Stimulated activated CD8-positive, alpha-beta memory T cell treated with anti-CD3 and anti-CD28 coated beads, Interleukin-12 subunit alpha, Interleukin-12 subunit beta, amount 100 ng/mL, for 24 hours (primary cell): ENCODE data around the gene LHFPL3.
"Not testable (repeated sequence)": the region's sequence is repeated elsewhere in the genome, so short reads cannot be mapped to it uniquely, and the experiment has no call there.

Source experiments
- DNase-seq: peaks from one replicate; pipeline ENCODE4 v3.0.0-alpha.2; 2020; ENCODE audit errors: extremely low read depth

LHFPL3 gene

DNA sequence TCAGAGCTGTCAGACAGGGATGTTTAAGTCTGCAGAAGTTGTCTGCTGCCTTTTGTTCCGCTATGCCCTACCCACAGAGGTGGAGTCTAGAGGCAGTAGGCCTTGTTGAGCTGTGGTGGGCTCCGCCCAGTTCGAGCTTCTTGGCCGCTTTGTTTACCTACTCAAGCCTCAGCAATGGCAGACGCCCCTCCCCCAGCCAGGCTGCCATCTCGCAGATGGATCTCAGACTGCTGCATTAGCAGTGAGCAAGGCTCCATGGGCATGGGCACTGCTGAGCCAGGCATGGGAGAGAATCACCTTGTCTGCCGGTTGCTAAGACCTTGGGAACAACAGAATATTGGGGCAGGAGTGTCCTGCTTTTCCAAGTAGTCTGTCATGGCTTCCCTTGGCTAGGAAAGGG is 267.2 kb downstream of the LHFPL3 start:
- DNase-seq, result not testable (repeated sequence)

DNA sequence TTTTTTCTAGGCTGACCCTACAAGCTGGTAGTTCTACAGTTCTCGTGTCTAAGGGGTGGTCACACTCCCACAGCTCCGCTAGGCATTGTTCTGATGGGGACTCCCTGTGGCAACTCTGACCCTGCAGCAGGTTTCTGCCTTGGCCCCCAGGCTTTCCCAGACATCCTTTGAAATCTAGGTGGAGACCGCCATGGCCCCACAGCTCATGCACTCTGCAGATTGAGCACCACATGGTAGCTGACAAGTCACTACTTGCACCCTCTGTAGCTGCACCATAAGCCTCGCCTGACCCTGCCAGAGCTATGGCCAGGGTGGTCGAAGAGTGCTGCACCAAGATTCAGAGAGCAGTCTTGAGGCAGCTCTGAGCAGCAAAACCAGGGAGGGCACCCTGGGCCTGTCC is 275.6 kb downstream of the LHFPL3 start:
- DNase-seq, result no peak

DNA sequence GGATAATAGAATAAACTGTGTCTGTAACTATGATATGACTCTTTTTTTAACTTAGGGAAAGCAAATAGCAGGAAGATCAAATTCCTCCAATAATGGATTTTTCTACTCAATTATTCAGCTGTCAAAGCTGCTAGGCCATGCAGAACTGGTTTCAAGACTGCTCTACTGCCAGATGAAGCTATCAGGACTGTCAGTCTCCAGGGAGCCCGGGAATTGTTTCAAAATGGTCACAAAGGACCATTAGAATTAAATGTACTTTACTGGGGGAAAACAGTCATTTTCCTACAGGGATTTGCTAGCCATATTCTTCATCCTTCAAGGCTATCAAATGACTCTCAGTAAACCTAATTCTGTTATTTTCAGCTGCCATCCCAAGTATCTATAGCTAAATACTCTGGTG is 276.3 kb downstream of the LHFPL3 start:
- DNase-seq, result no peak

DNA sequence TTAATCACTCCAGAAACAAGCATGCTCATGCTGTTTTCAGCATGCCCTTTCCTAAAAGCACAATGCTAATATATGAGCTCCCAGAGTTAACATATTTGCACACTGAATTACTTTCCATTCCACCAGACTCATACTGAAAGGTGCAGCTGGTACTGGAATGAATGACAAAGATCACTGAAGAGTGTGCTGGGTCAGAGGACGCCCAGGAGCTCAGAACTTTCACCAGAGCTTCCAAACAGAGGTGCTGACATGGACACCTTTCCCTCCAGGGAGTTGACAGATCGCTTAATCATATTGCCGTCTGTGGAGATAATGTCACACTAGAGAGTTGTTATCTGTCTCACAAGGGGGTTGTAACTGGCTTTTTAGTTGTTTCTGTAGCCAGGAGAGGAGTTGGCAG is 292.9 kb downstream of the LHFPL3 start:
- no peak for DNase-seq

DNA sequence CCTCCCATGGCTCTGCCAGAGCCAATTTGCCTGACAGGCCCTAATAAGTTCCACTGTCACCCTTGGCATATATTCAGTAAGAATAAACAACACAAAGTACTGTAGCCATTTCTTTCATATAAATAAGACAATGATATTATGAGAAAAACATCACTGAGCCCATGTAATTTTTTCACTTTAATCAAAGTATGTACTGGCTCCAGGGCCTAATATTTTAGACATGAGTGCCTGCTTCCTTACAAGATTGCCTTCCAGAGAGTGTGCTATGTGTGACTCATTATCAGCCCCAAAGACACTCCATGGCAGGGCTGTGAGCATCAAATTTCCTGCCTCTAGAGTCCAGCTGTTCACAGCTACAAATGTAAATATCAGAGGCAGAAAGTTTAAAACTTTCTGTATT is 297.6 kb downstream of the LHFPL3 start:
- DNase-seq, result no peak

- DNase-seq, result no peak
Measured at GRCh38 chr7:104627516-104627915, 299.1 kb downstream of the LHFPL3 start.

DNA sequence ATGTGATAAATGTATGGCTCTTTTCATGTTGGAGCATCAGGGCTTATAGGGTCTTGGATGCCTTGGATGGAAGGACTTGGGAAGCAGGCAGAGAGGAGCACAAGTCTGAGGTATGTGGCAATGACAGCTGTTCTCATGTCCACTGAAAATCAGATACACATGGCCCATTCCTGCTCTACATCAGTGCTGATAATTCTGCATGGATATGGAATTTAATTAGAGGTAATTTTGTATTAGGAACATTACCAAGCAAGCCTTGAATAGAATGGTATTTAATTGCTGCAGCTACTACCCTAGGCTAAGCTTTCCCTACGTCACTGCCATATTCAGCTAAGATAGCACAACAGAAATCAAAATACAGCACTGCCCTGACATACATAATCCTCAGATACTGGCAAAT is 299.6 kb downstream of the LHFPL3 start:
- no peak for DNase-seq

DNA sequence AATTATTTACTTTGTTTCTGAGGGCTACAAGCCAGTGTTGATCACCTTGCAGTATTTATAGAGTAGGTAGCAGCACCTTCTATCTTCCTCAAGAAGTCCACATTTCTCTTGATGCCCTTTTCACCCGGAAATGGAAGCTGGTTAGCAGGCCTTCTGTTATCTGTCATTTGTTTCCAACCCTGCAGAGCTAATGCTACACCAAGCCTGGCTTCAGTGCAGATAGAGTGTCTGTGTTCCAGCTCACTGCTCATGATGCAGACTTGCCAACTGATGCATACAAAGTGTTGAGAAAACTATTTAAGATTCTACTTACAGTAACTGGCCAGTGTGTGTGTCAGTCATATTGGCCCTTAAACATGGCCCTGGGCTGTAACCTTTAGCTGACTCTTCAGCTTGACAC is 301.0 kb downstream of the LHFPL3 start:
- DNase-seq, result no peak

- no peak for DNase-seq
Measured at GRCh38 chr7:104640506-104640905, 312.1 kb downstream of the LHFPL3 start.

GRCh38 chr7:104642560-104642959 is 314.2 kb downstream of the LHFPL3 start:
- no peak for DNase-seq

DNA sequence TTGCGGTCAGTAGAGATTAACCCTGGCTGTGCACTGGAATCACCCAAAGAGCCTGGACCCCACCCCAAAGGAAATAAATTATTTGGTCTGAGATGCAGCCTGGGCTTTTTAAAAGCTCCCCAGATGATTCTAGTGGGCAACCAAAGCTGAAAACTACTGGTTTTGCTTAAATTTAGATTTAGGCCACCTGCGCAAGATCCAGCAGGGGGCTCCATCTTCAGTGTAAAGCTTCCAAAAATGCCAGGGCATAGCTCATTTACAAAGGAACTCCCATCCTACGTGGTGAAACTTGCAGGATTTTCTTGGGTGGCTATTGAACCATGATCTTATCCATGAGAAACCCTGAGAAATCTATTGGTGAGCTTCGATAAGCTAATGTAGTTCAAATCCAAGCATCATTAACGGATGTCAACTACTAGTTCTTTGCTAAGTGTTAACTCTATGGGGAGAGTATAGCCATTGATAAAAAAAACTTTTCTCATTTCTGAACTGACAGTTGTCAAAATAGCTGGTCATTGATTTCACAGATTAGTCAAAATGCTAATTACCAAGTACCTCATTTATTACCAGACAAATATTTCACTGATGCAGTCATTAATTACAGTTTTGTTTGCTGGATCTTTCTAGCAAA is 315.3 kb downstream of the LHFPL3 start:
- no peak for DNase-seq

GRCh38 chr7:104650991-104651640 is 322.7 kb downstream of the LHFPL3 start:
- no peak for DNase-seq

DNA sequence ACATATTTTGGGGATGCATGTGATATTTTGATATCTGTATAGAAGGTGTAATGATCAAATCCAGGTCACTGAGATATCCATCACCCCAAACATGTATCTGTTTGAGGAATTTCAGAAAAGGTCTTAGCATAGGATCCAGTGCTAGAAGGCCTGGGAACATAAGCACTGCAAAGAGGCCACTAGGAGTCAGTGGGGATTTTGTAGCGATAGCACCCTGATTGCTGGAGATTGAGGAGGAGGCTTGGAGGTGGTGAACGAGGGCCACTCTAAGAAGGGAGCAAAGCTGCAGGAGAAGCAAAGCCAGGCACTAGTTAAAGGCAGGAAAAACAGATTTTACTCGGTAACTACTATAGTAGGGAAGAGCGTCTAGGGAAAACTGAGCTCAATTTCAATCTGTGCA is 324.0 kb downstream of the LHFPL3 start:
- DNase-seq, result no peak

GRCh38 chr7:104652865-104653264 is 324.5 kb downstream of the LHFPL3 start:
- no peak for DNase-seq

- no peak for DNase-seq
Measured at GRCh38 chr7:104653825-104654401, 325.5 kb downstream of the LHFPL3 start.

DNA sequence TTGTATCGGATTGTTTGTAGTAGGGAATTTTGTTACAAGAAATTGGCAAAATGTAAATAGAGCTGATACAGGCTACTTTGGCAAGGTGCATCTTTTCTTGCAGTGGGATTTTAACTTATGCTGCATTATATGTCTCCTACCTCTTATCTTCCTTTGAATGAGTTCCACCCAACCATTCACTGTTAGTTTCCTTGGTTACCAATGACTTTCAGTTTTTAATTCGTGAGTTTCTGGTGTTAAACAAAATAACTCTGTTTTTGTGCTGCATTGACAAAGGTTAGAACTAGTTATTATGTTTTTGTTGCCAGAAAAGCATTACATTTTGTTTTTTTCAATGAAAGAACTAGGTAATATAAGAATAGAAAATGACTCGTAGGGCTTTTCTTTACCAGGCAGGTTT is 327.2 kb downstream of the LHFPL3 start:
- no peak for DNase-seq

DNA sequence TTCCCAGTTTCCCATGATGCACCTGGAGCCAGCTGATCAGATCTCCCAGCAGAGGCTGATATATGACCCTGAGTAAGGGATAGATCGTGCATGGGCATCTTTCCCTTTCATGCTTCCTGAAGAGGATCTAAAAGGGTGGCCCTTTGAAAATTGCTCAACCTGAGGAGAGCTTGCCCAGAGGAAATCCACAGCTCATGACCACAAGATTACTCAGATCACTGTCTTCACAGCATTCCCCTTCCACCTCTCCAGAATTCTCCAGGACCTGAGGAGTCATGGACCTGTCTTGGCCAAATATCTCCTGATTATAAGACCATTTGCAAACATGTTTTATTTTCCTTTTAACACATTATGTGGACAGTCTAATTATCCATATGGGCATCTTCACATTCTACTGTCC is 328.1 kb downstream of the LHFPL3 start:
- no peak for DNase-seq

- no peak for DNase-seq
Measured at GRCh38 chr7:104657134-104657533, 328.7 kb downstream of the LHFPL3 start.

- no peak for DNase-seq
Measured at GRCh38 chr7:104661575-104661974, 333.2 kb downstream of the LHFPL3 start.

DNA sequence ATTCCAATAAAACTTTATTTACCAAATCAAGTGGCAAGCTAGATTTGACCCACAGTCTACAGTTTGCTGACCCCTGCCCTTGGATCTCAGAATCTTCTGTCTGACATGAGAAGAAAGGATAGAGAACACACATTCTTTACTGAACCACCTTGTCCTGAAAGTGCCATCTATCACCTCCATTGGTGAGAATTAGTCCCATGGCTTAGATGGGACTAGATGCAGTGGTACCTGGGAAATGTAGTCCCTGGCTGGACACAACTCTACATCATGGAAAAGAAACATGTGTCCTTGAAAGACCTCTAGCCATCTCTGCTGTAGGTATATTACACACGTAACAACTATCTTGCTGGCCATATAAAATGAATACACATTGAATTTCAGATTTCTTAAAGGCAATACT is 336.2 kb downstream of the LHFPL3 start:
- DNase-seq, result no peak

DNA sequence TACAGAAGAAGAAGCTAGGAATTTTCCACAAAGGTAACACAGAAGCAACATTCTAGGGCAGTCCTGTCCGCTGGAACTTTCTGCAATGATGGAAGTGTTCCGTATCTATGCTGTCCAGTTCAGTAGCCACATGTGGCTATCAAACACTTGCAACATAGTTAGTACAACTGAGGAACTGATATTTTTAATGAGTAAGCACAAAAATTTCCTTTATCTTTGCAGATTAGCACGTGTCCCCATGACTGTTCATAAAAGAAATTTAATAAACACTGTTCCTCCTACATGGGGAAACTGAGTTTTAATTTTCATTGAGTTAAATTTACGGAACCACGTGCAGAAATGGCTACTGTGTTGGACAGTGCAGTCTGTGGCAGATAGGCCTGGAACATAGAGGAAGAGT is 349.2 kb downstream of the LHFPL3 start:
- no peak for DNase-seq

DNA sequence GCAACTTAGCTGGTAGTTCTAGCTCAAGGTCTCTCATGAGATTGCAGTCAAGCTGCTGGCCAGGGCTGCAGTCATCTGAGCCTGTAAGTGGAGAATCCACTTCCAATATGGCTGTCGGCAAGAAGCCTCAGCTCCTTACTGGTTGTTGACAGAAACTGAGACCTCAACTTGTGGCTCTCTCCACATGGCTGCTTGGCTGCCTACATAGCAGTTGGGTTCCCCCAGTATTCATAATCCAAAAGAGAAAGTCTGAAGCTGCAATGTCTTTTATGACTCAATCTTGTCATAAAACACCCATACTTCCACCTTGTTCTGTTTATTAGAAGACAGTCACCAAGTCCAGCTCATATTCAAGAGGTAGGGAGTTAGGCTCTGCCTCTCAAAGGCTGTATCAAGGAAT is 350.7 kb downstream of the LHFPL3 start:
- no peak for DNase-seq

DNA sequence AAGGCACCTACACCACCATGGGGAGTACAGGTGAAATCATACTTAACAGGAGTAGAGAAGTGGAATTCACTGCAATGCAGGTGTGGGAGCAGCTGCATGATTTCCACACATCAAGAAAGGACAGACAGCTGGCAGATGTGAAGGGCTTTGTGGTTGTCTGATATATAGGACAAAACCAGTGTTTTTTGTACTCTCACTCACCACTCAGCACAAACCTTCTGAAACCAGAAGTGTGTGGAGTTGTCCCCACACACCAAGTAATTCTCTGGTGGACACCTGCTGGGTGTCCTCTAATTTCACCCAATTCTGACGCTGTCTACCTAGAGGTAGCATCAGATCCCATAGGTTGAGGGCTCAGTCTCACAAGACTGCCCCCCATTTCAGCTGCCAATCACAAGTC is 357.9 kb downstream of the LHFPL3 start:
- no peak for DNase-seq

GRCh38 chr7:104694710-104695109 is 366.3 kb downstream of the LHFPL3 start:
- DNase-seq, result no peak
